ENCODE results near the gene MTG1.

Gene MTG1

DNA sequence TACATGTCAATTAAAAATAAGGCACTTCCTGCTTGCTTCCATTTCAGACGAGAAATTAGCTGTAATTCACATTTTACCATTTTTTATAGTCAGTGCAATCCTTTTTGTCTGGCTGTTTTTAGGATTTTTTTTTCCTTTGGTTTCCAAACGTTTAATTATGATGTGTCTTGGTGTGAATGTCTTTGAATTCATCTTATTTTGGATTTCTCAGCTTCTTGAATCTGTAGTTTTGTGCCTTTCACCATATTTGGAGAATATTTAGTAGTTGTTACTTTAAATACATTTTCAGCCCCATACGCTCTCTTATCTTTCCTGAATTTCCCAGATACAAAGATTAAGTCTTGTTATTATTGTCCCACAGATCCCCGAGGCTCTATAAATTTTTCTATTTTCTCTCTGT lies 57.4 kb downstream of the MTG1 start:
- TF ChIP-seq, protein P1, sequence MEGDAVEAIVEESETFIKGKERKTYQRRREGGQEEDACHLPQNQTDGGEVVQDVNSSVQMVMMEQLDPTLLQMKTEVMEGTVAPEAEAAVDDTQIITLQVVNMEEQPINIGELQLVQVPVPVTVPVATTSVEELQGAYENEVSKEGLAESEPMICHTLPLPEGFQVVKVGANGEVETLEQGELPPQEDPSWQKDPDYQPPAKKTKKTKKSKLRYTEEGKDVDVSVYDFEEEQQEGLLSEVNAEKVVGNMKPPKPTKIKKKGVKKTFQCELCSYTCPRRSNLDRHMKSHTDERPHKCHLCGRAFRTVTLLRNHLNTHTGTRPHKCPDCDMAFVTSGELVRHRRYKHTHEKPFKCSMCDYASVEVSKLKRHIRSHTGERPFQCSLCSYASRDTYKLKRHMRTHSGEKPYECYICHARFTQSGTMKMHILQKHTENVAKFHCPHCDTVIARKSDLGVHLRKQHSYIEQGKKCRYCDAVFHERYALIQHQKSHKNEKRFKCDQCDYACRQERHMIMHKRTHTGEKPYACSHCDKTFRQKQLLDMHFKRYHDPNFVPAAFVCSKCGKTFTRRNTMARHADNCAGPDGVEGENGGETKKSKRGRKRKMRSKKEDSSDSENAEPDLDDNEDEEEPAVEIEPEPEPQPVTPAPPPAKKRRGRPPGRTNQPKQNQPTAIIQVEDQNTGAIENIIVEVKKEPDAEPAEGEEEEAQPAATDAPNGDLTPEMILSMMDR (IDR thresholded peaks at IDR 0.05; ENCODE audit: insufficient read depth, low read depth, low read length, missing control alignments) = no peak
- no peak for DNase-seq (ENCODE audit: low read depth)
- no peak overlapping the region for H3K4me3 ChIP-seq (ENCODE audit: low read depth, low read length)

DNA sequence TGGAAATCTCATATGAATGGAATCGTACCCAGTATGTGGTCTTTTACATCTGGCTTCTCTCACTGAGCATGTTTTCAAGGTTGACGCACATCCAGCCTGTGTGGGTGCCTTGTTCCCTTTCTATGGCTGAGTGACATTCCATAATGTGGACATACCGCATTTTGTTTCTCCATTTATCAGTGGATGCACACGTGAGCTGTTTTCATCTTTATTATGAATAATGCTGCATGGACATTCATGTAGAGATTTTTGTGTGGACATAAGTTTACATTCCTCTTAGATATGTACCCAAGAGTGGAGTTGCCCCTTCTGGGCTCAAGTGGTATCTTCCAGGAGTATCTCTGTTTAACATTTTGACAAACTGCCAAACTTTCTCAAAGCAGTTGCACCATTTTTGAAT lies 58.5 kb downstream of the MTG1 start:
- no peak overlapping the region for H3K4me3 ChIP-seq (ENCODE audit: low read depth, low read length)
- TF ChIP-seq, protein P1 (IDR thresholded peaks at IDR 0.05; ENCODE audit: insufficient read depth, low read depth, low read length, missing control alignments) = no peak
- no peak for DNase-seq (ENCODE audit: low read depth)

DNA sequence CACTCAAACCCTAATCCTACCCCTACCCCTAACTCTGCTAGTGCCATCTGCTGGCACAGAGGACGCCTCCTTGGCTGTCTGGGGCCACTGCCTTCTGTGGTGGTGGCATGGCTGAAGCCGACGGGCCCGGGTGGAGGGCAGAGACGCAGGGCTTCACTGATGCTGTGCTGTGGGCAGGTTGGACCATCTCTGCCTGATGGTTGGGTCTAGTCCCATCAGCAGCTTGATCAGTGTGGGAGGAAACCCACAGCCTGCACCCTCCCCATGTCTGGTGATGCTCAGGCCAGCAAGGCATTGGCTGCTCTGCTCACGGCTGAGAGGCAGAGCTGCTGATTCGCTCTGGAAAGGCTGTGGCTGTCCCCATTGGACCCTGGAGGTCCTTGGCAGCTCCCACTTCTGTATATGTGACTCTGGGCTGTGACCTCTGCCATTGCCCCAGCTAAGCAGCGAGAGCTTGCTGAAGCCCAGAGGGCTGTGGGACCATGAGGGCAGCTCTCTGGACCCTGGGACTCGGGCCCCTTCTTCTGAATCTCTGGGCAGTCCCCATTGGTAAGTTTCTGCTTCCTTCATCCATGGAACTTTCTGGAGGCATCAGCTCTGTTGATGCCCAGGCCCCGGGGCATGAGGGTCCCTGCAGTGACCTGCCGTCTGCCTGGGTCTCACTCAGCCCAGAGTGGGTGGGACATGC lies 59.7 kb downstream of the MTG1 start, which contains the start of gene SCART1:
TSS of gene SCART1 (plus strand) at position 430 of the 688 bp plus-strand sequence. CDS start at position 483, 53 bp downstream.
- H3K4me3 ChIP-seq (ENCODE audit: low read depth, low read length) = peak within 1 kb of the TSS; percentile 10; the same call in 1 of the 2 replicates
- DNase-seq (ENCODE audit: low read depth) = peak; percentile 24
- TF ChIP-seq, protein P1 (IDR thresholded peaks at IDR 0.05; ENCODE audit: insufficient read depth, low read depth, low read length, missing control alignments) = no peak

- TF ChIP-seq, protein P1 (IDR thresholded peaks at IDR 0.05; ENCODE audit: insufficient read depth, low read depth, low read length, missing control alignments) = no peak
- DNase-seq (ENCODE audit: low read depth) = no peak
- peak overlapping the region; percentile 10; the same call in 1 of the 2 replicates for H3K4me3 ChIP-seq (ENCODE audit: low read depth, low read length)
Measured at GRCh38 chr10:133454204-133454893, 60.4 kb downstream of the MTG1 start.

GRCh38 chr10:133455196-133455595 lies 61.2 kb downstream of the MTG1 start:
- H3K4me3 ChIP-seq (ENCODE audit: low read depth, low read length) = no peak overlapping the region
- no peak for DNase-seq (ENCODE audit: low read depth)
- TF ChIP-seq, protein P1 (IDR thresholded peaks at IDR 0.05; ENCODE audit: insufficient read depth, low read depth, low read length, missing control alignments) = no peak

DNA sequence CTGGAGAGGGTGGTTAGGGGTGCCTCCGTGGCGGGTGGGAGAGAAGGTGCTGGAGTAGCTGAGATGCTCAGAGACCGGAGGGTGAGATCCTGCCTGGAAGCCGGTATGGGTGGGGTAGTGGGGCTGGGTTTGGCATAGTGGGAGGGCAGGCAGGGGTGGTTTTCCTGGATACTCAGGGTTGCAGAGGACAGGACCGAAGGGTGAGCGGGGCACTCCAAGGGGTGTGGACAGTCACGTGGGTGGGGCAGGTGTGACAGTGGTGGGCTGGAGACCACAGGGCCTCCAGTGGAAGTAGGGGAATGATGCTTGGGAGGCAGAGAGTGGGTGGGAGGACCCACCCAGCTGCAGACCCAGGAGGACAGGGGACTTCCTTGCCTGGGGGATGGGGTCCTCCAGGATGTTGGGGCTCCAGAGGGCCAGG lies 61.7 kb downstream of the MTG1 start:
- no peak for DNase-seq (ENCODE audit: low read depth)
- TF ChIP-seq, protein P1 (IDR thresholded peaks at IDR 0.05; ENCODE audit: insufficient read depth, low read depth, low read length, missing control alignments) = no peak
- H3K4me3 ChIP-seq (ENCODE audit: low read depth, low read length) = no peak overlapping the region
